ENCODE results near the gene HNF1A. TPM values are rescaled to one million over a fixed set of nuclear protein-coding genes. Genes with fewer than 3 reads are reported as not detected.

The HNF1A gene
- total RNA-seq, 4 donors from 2014 or later, result not detected

- no peak for TF ChIP-seq CTCF (IDR thresholded peaks at IDR 0.05; ENCODE audit: low read depth)
These were observed 27.0 kb downstream of the HNF1A start for GRCh38 chr12:121005346-121005815.

- TF ChIP-seq CTCF (IDR thresholded peaks at IDR 0.05; ENCODE audit: low read depth), result no peak
These were observed 30.2 kb downstream of the HNF1A start for GRCh38 chr12:121008347-121009098.

DNA sequence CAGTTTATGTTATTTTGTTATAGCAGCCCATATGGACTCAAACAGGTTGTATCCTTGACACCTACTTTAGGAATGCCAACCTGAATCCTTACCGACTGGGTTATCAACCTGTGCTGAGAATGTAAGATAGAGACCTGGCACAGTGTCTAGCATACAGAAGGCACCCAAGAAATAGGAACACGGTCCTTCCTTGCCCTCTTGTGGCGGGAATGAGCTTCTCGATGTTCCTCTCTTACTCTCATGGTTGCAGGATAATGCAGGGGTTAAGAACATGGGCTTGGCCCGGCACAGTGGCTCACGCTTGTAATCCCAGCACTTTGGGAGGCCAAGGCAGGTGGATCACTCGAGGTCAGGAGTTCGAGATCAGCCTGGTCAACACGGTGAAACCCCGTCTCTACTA is 31.4 kb downstream of the HNF1A start:
- TF ChIP-seq CTCF (IDR thresholded peaks at IDR 0.05; ENCODE audit: low read depth), result no peak

DNA sequence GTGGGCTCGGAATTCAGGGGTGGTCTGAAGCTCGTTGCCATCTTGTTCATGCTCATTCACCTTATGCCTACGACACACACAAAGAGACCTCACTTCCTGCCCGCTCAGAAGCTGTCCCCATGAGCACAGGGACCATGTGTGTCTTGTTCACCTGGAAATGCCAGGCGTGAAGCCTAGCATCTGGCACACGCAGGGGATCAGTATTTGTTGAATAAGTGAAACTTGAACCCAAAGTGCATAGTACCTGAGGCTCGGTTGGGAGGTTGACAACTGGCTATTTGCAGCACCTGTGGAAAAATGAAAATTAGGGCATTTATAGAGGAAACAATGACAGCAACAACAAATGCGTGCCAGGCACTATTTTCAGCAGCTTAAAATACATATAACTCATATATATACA is 32.5 kb downstream of the HNF1A start:
- TF ChIP-seq CTCF (IDR thresholded peaks at IDR 0.05; ENCODE audit: low read depth), result no peak

GRCh38 chr12:121011820-121012219 is 33.5 kb downstream of the HNF1A start:
- TF ChIP-seq CTCF (IDR thresholded peaks at IDR 0.05; ENCODE audit: low read depth), result no peak

GRCh38 chr12:121013715-121014114 is 35.4 kb downstream of the HNF1A start:
- TF ChIP-seq CTCF (IDR thresholded peaks at IDR 0.05; ENCODE audit: low read depth), result no peak

- TF ChIP-seq CTCF (IDR thresholded peaks at IDR 0.05; ENCODE audit: low read depth), result no peak
These were observed 37.8 kb downstream of the HNF1A start, which contains the start of gene C12orf43 for GRCh38 chr12:121015825-121016766. Gene C12orf43 (minus strand): TSS chr12:121016487. CDS start chr12:121016474, 13 bp downstream.

Data from subcutaneous adipose tissue (tissue), 4 donors.